Panc1 (cell line): ENCODE results near the gene SPATA13. TPM values are rescaled to one million over a fixed set of nuclear protein-coding genes. Genes with fewer than 3 reads are reported as not detected.
"Not testable (repeated sequence)": the region's sequence is repeated elsewhere in the genome, so short reads cannot be mapped to it uniquely, and the experiment has no call there.

ENCODE experiments used
- ATAC-seq: fragments of 200-7000 bp; cut with Tn5 transposase; 2 replicates; pipeline ENCODE4 v1.9.1; 2020; ENCODE audit warnings: mild to moderate bottlenecking, moderate library complexity
- BruUV-seq: library from RNA; stranded (reverse); fragments of 400-500 nt; replicated peaks from 2 replicates; lab custom pipeline; 2021; lab: Mats Ljungman, UMichigan
- CTCF ChIA-PET: fragments of 300-600 bp; sonication (Branson Sonifier 250); formaldehyde crosslinking; loops from one replicate; lab custom pipeline; 2022; ENCODE audit warnings: antibody characterized with exemption; lab: Charles Lee
- POLR2A ChIA-PET: fragments of 300-600 bp; sonication (Branson Sonifier 250); formaldehyde crosslinking; loops from one replicate; lab custom pipeline; 2022; ENCODE audit warnings: antibody characterized with exemption; lab: Charles Lee
- DNase-seq: peaks from one replicate; pipeline ENCODE4 v3.0.0-alpha.2; 2010; ENCODE audit warnings: low read depth, low spot score
- H3K27ac ChIP-seq: 2 replicates; pipeline ENCODE4 v1.5.1; 2011; ENCODE audit warnings: mild to moderate bottlenecking, low read length, inconsistent platforms
- H3K27me3 ChIP-seq: fragments of 200-500 bp; sonication (Bioruptor generic); 2 replicates; pipeline ENCODE4 v1.6.0; 2014; ENCODE audit warnings: low read length, inconsistent platforms; ENCODE audit not compliant: control insufficient read depth, insufficient read depth
- H3K36me3 ChIP-seq: fragments of 200-500 bp; sonication (Bioruptor generic); 2 replicates; pipeline ENCODE4 v1.5.1; 2014; ENCODE audit warnings: inconsistent platforms, mild to moderate bottlenecking, low read length, moderate library complexity; ENCODE audit not compliant: control insufficient read depth, insufficient read depth
- H3K4me1 ChIP-seq: 2 replicates; pipeline ENCODE4 v1.5.1; 2011; ENCODE audit warnings: inconsistent platforms, mild to moderate bottlenecking, low read length, moderate library complexity; ENCODE audit not compliant: control insufficient read depth, insufficient read depth
- H3K4me3 ChIP-seq, 2 experiments: 2 replicates each; pipeline ENCODE4 v1.5.1; 2011 to 2012; ENCODE audit warnings: low read depth in 2 of 2, low read length in 2 of 2, mild to moderate bottlenecking in 2 of 2, inconsistent platforms in 1 of 2, moderate library complexity in 1 of 2
- H3K9me3 ChIP-seq: fragments of 200-500 bp; sonication (Bioruptor generic); 2 replicates; pipeline ENCODE4 v1.5.1; 2014; ENCODE audit warnings: low read depth, mild to moderate bottlenecking, inconsistent platforms, low read length, moderate library complexity; ENCODE audit not compliant: control insufficient read depth, insufficient read depth
- POLR2AphosphoS5 ChIP-seq: IDR thresholded peaks from 2 replicates; pipeline ENCODE4 v1.6.1; 2012; ENCODE audit warnings: mild to moderate bottlenecking, low read depth, low read length, moderate library complexity
- SIN3A ChIP-seq: IDR thresholded peaks from 2 replicates; pipeline ENCODE4 v1.6.1; 2012; ENCODE audit warnings: low read depth, mild to moderate bottlenecking, low read length, moderate library complexity, borderline replicate concordance; ENCODE audit not compliant: insufficient read depth
- TCF7L2 ChIP-seq: IDR thresholded peaks from 2 replicates; pipeline ENCODE4 v1.6.1; 2011; ENCODE audit warnings: mild to moderate bottlenecking, low read depth, low read length, inconsistent platforms
- in situ Hi-C: cut with HindIII; loops from 2 replicates; pipeline ENCODE4 v1.10.0; 2016; ENCODE audit warnings: low sequenced_read_pairs, low pct_unique_long_range_greater_than_20kb
- intact Hi-C: fragments of 100-400 bp; cut with micrococcal nuclease; formaldehyde crosslinking; loops from one replicate; pipeline ENCODE4 v1.10.0; 2022; ENCODE audit not compliant: unreplicated experiment
- total RNA-seq: library from RNA; stranded (reverse); gene quantifications from one replicate; pipeline ENCODE4 v1.2.1, GENCODE V29; 2021; ENCODE audit not compliant: unreplicated experiment
- TF ChIP-seq, protein P1 (sequence below): fragments of 450-650 bp; IDR thresholded peaks from 2 replicates; pipeline ENCODE4 v1.5.1; 2017; ENCODE audit warnings: mild to moderate bottlenecking
- TF ChIP-seq, protein P2 (sequence below), 2 experiments: IDR thresholded peaks; 2 replicates each; pipeline ENCODE4 v1.6.1; 2011 to 2012; ENCODE audit warnings: low read depth in 2 of 2, control low read depth in 1 of 2, low read length in 1 of 2, mild to moderate bottlenecking in 1 of 2, moderate library complexity in 1 of 2; ENCODE audit not compliant: insufficient read depth in 1 of 2

SPATA13 gene
- total RNA-seq, 1 experiment from 2014 or later, result 7.9 TPM

DNA sequence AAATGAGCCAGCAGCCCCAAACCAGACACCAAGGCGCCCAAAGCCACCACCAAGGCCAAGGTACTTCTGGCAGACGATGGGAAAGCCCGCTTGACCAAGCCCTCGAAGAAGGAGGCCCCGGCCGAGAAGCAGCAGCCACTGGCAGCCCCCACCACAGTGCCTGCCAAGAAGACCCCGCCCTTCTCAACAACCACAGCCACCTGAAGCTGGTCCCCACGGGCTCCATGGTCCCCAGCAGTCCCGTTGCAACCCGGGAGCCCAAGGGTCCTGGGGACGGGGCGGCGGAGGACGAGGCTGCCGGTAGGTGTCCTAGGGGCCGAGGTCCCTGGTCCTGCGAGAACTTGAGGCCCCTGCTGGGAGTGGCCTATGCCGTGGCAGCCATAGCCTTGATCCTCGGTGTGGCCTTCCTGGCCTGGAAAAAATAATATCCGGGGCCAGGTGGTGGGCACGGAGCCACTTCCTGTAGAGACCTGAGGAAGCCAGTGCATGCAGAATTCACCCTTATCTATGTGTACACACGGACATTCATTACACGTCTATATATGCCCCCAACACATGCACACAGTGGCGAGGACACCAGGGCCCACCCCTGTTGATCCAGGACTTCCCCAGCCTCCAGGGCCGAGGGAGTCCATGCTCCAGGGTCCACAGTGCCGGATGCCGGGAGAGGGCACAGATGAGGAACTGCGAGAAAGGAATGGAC, 162.7 kb downstream of the SPATA13 start:
- CTCF ChIA-PET, result no interaction called here
- in situ Hi-C loops, result no loop called here

DNA sequence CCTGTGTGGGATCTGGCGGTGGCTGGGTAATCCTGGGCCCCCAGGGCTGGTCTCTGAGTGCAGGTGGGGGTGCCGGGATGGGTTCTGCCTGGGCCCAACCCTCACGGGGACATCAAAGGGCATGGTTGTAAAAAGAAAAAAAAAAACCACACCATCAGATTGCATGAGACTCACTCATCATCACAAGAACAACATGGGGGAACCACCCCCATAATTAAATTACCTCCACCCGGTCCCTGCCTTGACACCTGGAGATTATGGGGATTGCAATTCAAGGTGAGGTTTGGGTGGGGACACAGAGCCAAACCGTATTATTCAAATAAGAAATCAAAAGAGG, 163.2 kb downstream of the SPATA13 start:
- Histone ChIP-seq H3K36me3 (no peaks in the 10 kb centered on the region), H3K27me3 (no peaks in the 10 kb centered on the region), H3K27ac (no peak overlapping the region), H3K4me3 (no peak overlapping the region), H3K9me3 (no peaks in the 10 kb centered on the region), H3K4me1 (no peaks in the 10 kb centered on the region)
- ChIA-PET POLR2A (no interaction called here), CTCF (no interaction called here)
- no TSS peak for BruUV-seq
- in situ Hi-C loops, result no loop called here
- TF ChIP-seq, protein P1, sequence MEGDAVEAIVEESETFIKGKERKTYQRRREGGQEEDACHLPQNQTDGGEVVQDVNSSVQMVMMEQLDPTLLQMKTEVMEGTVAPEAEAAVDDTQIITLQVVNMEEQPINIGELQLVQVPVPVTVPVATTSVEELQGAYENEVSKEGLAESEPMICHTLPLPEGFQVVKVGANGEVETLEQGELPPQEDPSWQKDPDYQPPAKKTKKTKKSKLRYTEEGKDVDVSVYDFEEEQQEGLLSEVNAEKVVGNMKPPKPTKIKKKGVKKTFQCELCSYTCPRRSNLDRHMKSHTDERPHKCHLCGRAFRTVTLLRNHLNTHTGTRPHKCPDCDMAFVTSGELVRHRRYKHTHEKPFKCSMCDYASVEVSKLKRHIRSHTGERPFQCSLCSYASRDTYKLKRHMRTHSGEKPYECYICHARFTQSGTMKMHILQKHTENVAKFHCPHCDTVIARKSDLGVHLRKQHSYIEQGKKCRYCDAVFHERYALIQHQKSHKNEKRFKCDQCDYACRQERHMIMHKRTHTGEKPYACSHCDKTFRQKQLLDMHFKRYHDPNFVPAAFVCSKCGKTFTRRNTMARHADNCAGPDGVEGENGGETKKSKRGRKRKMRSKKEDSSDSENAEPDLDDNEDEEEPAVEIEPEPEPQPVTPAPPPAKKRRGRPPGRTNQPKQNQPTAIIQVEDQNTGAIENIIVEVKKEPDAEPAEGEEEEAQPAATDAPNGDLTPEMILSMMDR, result no peak
- no peak for TF ChIP-seq SIN3A
- no peak for TF ChIP-seq TCF7L2
- TF ChIP-seq POLR2AphosphoS5, result no peak
- TF ChIP-seq, protein P2, sequence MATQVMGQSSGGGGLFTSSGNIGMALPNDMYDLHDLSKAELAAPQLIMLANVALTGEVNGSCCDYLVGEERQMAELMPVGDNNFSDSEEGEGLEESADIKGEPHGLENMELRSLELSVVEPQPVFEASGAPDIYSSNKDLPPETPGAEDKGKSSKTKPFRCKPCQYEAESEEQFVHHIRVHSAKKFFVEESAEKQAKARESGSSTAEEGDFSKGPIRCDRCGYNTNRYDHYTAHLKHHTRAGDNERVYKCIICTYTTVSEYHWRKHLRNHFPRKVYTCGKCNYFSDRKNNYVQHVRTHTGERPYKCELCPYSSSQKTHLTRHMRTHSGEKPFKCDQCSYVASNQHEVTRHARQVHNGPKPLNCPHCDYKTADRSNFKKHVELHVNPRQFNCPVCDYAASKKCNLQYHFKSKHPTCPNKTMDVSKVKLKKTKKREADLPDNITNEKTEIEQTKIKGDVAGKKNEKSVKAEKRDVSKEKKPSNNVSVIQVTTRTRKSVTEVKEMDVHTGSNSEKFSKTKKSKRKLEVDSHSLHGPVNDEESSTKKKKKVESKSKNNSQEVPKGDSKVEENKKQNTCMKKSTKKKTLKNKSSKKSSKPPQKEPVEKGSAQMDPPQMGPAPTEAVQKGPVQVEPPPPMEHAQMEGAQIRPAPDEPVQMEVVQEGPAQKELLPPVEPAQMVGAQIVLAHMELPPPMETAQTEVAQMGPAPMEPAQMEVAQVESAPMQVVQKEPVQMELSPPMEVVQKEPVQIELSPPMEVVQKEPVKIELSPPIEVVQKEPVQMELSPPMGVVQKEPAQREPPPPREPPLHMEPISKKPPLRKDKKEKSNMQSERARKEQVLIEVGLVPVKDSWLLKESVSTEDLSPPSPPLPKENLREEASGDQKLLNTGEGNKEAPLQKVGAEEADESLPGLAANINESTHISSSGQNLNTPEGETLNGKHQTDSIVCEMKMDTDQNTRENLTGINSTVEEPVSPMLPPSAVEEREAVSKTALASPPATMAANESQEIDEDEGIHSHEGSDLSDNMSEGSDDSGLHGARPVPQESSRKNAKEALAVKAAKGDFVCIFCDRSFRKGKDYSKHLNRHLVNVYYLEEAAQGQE (IDR thresholded peaks at IDR 0.05; ENCODE audit: insufficient read depth in 1 of 2, low read depth in 2 of 2, low read length in 1 of 2), result no peak
- intact Hi-C loops, result no loop called here
- no peak for ATAC-seq
- DNase-seq, result no peak

More for the DNA sequence above, 162.7 kb downstream of the SPATA13 start:
- no peaks in the 10 kb centered on the region for H3K27me3 ChIP-seq
- intact Hi-C loops, result no loop called here
- no peaks in the 10 kb centered on the region for H3K4me1 ChIP-seq
- H3K36me3 ChIP-seq, result no peaks in the 10 kb centered on the region
- DNase-seq (no peak), ATAC-seq (no peak)
- H3K9me3 ChIP-seq, result no peaks in the 10 kb centered on the region
- H3K4me3 ChIP-seq, result no peak overlapping the region
- TF ChIP-seq POLR2AphosphoS5, result no peak
- no peak for TF ChIP-seq SIN3A
- TF ChIP-seq TCF7L2, result no peak
- TF ChIP-seq, protein P2 (IDR thresholded peaks at IDR 0.05; ENCODE audit: insufficient read depth in 1 of 2, low read depth in 2 of 2, low read length in 1 of 2), result no peak
- TF ChIP-seq, protein P1, result no peak
- POLR2A ChIA-PET, result no interaction called here
- BruUV-seq, result no TSS peak
- no peak overlapping the region for H3K27ac ChIP-seq

DNA sequence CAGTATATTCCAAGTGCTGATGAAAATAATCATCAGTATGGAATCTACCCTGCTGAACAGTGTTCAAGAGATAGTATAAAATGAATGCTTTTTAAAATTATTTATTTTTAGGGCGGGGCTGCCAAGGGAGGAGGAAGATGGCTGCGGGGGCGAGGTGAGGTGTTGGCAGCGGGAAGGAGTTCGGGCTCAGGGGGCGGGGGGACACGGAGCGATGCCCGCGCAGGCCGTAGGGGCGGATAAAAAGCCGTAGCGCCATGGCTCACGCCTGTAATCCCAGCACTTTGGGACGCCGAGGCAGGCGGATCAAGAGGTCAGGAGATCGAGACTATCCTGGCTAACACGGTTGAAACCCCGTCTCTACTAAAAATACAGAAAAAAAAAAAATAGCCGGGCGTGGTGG, 167.1 kb downstream of the SPATA13 start:
- BruUV-seq, H3K36me3 ChIP-seq, intact Hi-C loops, DNase-seq, H3K27ac ChIP-seq, CTCF ChIA-PET, H3K27me3 ChIP-seq, in situ Hi-C loops, ATAC-seq, POLR2A ChIA-PET, H3K9me3 ChIP-seq, H3K4me1 ChIP-seq: not testable (repeated sequence)
- H3K4me3 ChIP-seq, result peak overlapping the region; percentile 32 to 39
